Activated B cell treated with CpG ODN at 0.5 μM for 24 hours (primary cell): ENCODE data around the gene GOLGA8B. TPM values are rescaled to one million over a fixed set of nuclear protein-coding genes. Genes with fewer than 3 reads are reported as not detected.
"Not testable (repeated sequence)": the region's sequence is repeated elsewhere in the genome, so short reads cannot be mapped to it uniquely, and the experiment has no call there.

Experiments used
- ATAC-seq: fragments of 200-7000 bp; cut with Tn5 transposase; one replicate; pipeline ENCODE4 v1.10.0; 2021; ENCODE audit warnings: low read depth, mild to moderate bottlenecking, moderate library complexity
- CTCF ChIA-PET: fragments of 350-600 bp; sonication (Branson Sonifier 250); formaldehyde crosslinking; loops from one replicate; lab custom pipeline; 2021; ENCODE audit warnings: antibody characterized with exemption; lab: Charles Lee
- POLR2A ChIA-PET: fragments of 350-600 bp; sonication (Branson Sonifier 250); formaldehyde crosslinking; loops from one replicate; lab custom pipeline; 2021; ENCODE audit warnings: antibody characterized with exemption; lab: Charles Lee
- DNase-seq: peaks from one replicate; pipeline ENCODE4 v3.0.0; 2022
- H3K27ac Mint-ChIP-seq: one replicate; pipeline ENCODE4 v1.8.0; 2020; ENCODE audit warnings: mixed read lengths
- H3K27me3 Mint-ChIP-seq: one replicate; pipeline ENCODE4 v1.8.0; 2021; ENCODE audit warnings: mixed read lengths
- H3K36me3 Mint-ChIP-seq: one replicate; pipeline ENCODE4 v1.8.0; 2021; ENCODE audit warnings: low read depth, mixed read lengths
- H3K4me1 Mint-ChIP-seq: one replicate; pipeline ENCODE4 v1.8.0; 2021; ENCODE audit warnings: mixed read lengths
- H3K4me3 Mint-ChIP-seq: one replicate; pipeline ENCODE4 v1.8.0; 2020; ENCODE audit warnings: mild to moderate bottlenecking, mixed read lengths
- H3K9me3 Mint-ChIP-seq: one replicate; pipeline ENCODE4 v1.8.0; 2020; ENCODE audit warnings: mixed read lengths
- CTCF ChIP-seq: fragments of 200-600 bp; IDR thresholded peaks from one replicate; pipeline ENCODE4 v1.8.0; 2022; ENCODE audit warnings: antibody characterized with exemption, mild to moderate bottlenecking
- intact Hi-C: fragments of 100-400 bp; cut with micrococcal nuclease; formaldehyde crosslinking; loops from one replicate; pipeline ENCODE4 v1.15.1; 2024
- total RNA-seq: library from RNA; stranded (reverse); gene quantifications from 2 replicates; pipeline ENCODE4 v1.2.3, GENCODE V29; 2022

GOLGA8B gene
- total RNA-seq, 1 donor from 2014 or later: 44.1 TPM

DNA sequence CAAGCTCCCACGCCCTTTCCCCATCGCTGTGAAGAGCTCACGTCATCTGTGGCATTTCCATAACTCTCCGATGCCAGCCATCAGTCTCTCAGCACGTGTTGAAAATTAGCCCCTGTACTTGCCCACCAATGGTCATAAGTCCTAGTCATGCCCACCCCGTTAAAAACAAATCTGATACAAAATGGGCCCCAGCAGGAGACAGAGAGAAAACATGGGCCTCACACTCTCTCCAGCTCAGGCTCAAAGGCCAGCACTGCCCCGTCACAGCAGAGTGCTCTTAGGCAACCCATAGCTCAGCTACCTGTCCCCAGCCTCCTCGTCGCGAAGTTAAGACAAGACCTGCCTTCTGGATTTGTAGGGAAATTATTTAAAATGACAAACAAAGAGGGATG, 5.2 kb downstream of the GOLGA8B start:
- H3K4me3 Mint-ChIP-seq: no peak overlapping the region
- CTCF ChIA-PET: no interaction called here

GRCh38 chr15:34577658-34578282, 5.7 kb downstream of the GOLGA8B start:
- intact Hi-C loops, ATAC-seq, H3K4me3 Mint-ChIP-seq, H3K36me3 Mint-ChIP-seq, POLR2A ChIA-PET, DNase-seq, H3K9me3 Mint-ChIP-seq, CTCF ChIA-PET, H3K27me3 Mint-ChIP-seq, H3K27ac Mint-ChIP-seq: not testable (repeated sequence)
- peaks cover 32% of the 10 kb centered on the region for H3K4me1 Mint-ChIP-seq

More for the DNA sequence above, 5.2 kb downstream of the GOLGA8B start:
- no peak for TF ChIP-seq CTCF
- Mint-ChIP-seq H3K9me3 (no peaks in the 10 kb centered on the region), H3K36me3 (peaks cover 5% of the 10 kb centered on the region), H3K4me1 (peaks cover 32% of the 10 kb centered on the region), H3K27ac (no peak overlapping the region), H3K27me3 (no peaks in the 10 kb centered on the region)
- POLR2A ChIA-PET: no interaction called here
- DNase-seq: no peak
- no peak for ATAC-seq
- intact Hi-C loops: no loop called here

- POLR2A ChIA-PET, H3K36me3 Mint-ChIP-seq, H3K27ac Mint-ChIP-seq, H3K4me3 Mint-ChIP-seq, ATAC-seq, intact Hi-C loops, H3K9me3 Mint-ChIP-seq, H3K27me3 Mint-ChIP-seq, CTCF ChIA-PET, DNase-seq: not testable (repeated sequence)
- H3K4me1 Mint-ChIP-seq: peaks cover 20% of the 10 kb centered on the region
Observed at GRCh38 chr15:34575035-34575434, 8.4 kb downstream of the GOLGA8B start.

GRCh38 chr15:34572921-34573320, 10.5 kb downstream of the GOLGA8B start:
- CTCF ChIA-PET, H3K9me3 Mint-ChIP-seq, H3K4me1 Mint-ChIP-seq, H3K27me3 Mint-ChIP-seq, POLR2A ChIA-PET, ATAC-seq, intact Hi-C loops, DNase-seq, H3K36me3 Mint-ChIP-seq, H3K4me3 Mint-ChIP-seq, H3K27ac Mint-ChIP-seq: not testable (repeated sequence)

GRCh38 chr15:34572019-34572641, 11.3 kb downstream of the GOLGA8B start:
- CTCF ChIA-PET, H3K27ac Mint-ChIP-seq, H3K4me3 Mint-ChIP-seq, H3K27me3 Mint-ChIP-seq, ATAC-seq, H3K9me3 Mint-ChIP-seq, H3K36me3 Mint-ChIP-seq, DNase-seq, H3K4me1 Mint-ChIP-seq, POLR2A ChIA-PET, intact Hi-C loops: not testable (repeated sequence)

- intact Hi-C loops, H3K36me3 Mint-ChIP-seq, CTCF ChIA-PET, ATAC-seq, DNase-seq, H3K4me1 Mint-ChIP-seq, POLR2A ChIA-PET, H3K27ac Mint-ChIP-seq, H3K27me3 Mint-ChIP-seq, H3K9me3 Mint-ChIP-seq, H3K4me3 Mint-ChIP-seq: not testable (repeated sequence)
Observed at GRCh38 chr15:34569670-34570396, 13.6 kb downstream of the GOLGA8B start.

DNA sequence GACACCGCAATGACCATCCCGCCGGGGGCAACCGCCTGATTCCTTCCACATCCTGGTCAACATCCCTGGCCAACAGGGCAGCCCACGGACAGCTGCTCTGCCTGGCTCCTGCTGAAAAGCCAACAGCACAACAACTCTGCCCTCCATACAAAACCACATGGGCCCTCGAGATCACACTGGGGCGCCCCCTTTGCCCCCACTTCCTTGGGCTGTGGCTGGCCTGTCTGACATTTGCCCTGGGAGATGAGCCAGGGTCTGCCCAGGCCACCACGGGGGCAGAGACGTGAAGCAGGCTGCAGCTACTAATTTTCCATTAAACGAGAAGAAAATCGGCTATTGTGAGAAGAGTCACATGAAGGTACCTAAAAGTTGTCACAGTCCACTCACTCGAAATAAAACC, 16.3 kb downstream of the GOLGA8B start:
- H3K4me1 Mint-ChIP-seq, POLR2A ChIA-PET, H3K36me3 Mint-ChIP-seq, H3K4me3 Mint-ChIP-seq, ATAC-seq, DNase-seq, H3K9me3 Mint-ChIP-seq, H3K27ac Mint-ChIP-seq, intact Hi-C loops, H3K27me3 Mint-ChIP-seq, CTCF ChIA-PET: not testable (repeated sequence)

DNA sequence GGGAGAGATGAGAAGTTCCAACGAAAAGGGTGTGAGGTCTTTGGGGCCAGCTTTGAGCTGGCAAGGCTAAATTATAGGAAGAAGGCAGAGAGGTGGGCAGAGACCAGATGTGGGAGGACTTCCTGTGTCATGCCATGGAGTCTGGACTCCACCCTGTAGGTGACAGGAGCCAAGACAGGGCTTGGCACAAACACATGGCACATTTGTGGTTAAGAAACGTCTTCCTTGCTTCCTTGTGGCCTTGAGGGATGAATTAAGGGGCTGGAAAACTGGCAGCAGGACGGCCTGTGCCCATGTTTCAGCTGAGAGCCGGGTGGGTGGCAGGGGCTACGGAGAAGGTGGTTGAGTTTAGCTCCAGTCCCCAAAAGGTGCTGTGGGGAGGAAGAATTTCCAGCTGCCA, 18.7 kb downstream of the GOLGA8B start:
- H3K4me1 Mint-ChIP-seq, CTCF ChIA-PET, intact Hi-C loops, POLR2A ChIA-PET, ATAC-seq, H3K36me3 Mint-ChIP-seq, DNase-seq, H3K9me3 Mint-ChIP-seq, H3K4me3 Mint-ChIP-seq, H3K27ac Mint-ChIP-seq, H3K27me3 Mint-ChIP-seq: not testable (repeated sequence)

DNA sequence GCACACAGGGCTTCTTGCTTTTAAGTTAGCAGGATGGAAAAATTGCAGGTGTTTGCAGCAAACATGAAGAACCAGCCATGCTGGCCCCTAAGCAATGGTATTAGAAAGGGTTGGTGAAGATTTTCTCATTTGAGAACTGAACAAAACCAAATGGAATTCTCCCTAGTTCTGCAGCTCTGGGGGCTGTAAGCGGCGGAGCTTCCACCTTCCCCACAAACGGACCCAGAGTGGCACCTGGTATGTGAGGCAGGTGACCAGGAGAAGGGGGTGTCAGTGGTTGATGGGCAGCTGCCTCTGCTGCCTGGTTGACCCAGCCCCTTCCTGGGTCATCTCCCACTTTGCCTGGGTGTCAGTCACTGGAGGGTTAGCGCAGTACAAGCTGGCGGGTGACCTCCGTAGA, 22.6 kb downstream of the GOLGA8B start:
- CTCF ChIA-PET: not testable (repeated sequence)

DNA sequence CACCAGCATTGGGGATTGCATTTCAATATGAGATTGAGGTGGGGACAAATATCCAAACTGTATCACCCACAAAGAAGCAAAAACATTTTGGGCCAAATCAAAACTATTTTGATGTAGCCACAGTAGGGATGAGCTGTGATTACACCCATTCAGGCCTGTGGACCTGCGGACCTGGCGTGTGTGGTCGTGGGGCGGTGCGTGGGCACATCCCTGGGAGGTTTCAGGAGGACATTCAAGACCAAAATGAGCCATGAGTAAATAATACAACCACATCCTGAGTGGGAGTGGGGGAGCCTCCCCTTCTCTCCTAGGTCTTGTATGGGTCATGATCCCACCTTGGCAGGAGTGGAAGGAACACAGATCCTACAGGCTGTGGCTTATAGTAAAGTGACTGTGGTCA, 23.7 kb downstream of the GOLGA8B start:
- H3K27ac Mint-ChIP-seq, H3K9me3 Mint-ChIP-seq, CTCF ChIA-PET, POLR2A ChIA-PET, ATAC-seq, intact Hi-C loops, H3K36me3 Mint-ChIP-seq, H3K4me3 Mint-ChIP-seq, H3K4me1 Mint-ChIP-seq, DNase-seq, H3K27me3 Mint-ChIP-seq: not testable (repeated sequence)

More for the DNA sequence above, 22.6 kb downstream of the GOLGA8B start:
- H3K4me1 Mint-ChIP-seq, POLR2A ChIA-PET, H3K27me3 Mint-ChIP-seq, H3K4me3 Mint-ChIP-seq, intact Hi-C loops, H3K9me3 Mint-ChIP-seq, H3K36me3 Mint-ChIP-seq, H3K27ac Mint-ChIP-seq, DNase-seq, ATAC-seq: not testable (repeated sequence)

DNA sequence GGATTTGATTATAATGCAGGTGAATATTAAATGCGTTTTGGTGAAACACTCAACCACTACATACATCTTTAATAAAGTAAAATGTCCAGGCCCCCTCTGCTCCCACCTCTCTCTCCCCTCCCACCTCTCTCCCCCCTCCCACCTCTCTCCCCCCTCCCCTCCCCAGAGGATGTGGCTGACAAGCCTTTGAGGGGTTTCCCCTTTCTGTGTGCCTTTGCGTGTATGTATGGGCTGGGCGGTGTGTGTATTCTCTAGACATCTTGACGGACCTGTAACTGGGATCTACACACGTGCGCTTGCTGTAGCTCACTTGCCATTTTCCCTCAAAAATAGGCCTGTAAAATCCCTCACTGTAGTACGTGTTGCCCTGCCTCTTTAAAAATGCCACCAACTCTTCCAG, 28.3 kb downstream of the GOLGA8B start:
- H3K4me3 Mint-ChIP-seq, DNase-seq, ATAC-seq, H3K4me1 Mint-ChIP-seq, POLR2A ChIA-PET, intact Hi-C loops, H3K36me3 Mint-ChIP-seq, H3K27me3 Mint-ChIP-seq, H3K9me3 Mint-ChIP-seq, H3K27ac Mint-ChIP-seq, CTCF ChIA-PET: not testable (repeated sequence)
